Adrenal gland (tissue), 5 donors: ENCODE data around the gene ACTL7B.

Experiments
- CTCF ChIP-seq, 6 experiments: fragments of 450-650 bp in 4 of 6; fragments of 200-600 bp in 2 of 6; sonication (generic) in 1 of 6; IDR thresholded peaks; 1 replicate in 5 of 6; 2 replicates in 1 of 6; pipeline versions ENCODE4 v1.5.1 to v1.8.0; 2016 to 2021; ENCODE audit warnings: antibody characterized with exemption in 6 of 6, mild to moderate bottlenecking in 2 of 6, moderate library complexity in 1 of 6
- POLR2A ChIP-seq, 2 donors: fragments of 450-650 bp; IDR thresholded peaks; one replicate each; pipeline ENCODE4 v1.6.1; 2017; ENCODE audit warnings: antibody characterized with exemption in 2 of 2, mild to moderate bottlenecking in 2 of 2, moderate library complexity in 1 of 2
- donor health status: DM: no; HTN: no; CAD: no.

- TF ChIP-seq POLR2A (IDR thresholded peaks at IDR 0.05) (no peak), CTCF (IDR thresholded peaks at IDR 0.05) (no peak)
These were observed 23.6 kb downstream of the ACTL7B start for GRCh38 chr9:108832179-108832500.
